Bronchial epithelial cell (primary cell): ENCODE results near the gene ALPL. TPM values are rescaled to one million over a fixed set of nuclear protein-coding genes. Genes with fewer than 3 reads are reported as not detected.

Experiments used
- DNase-seq: peaks from one replicate; pipeline ENCODE4 v3.0.0-alpha.2; 2010; ENCODE audit warnings: low read depth
- FAIRE-seq: peaks from 2 replicates; lab custom pipeline; 2011; peaks lifted over from hg19 to GRCh38; lab: Jason Lieb, UNC
- H3K27me3 ChIP-seq: 2 replicates; pipeline ENCODE4 v1.5.1; 2011; ENCODE audit warnings: low read length; ENCODE audit not compliant: control insufficient read depth, insufficient read depth
- H3K36me3 ChIP-seq: 2 replicates; pipeline ENCODE4 v1.5.1; 2011; ENCODE audit warnings: low read length; ENCODE audit not compliant: control insufficient read depth, insufficient read depth
- H3K4me3 ChIP-seq: 2 replicates; pipeline ENCODE4 v1.5.1; 2011; ENCODE audit warnings: mild to moderate bottlenecking, low read depth, low read length, control low read depth
- CTCF ChIP-seq: IDR thresholded peaks from 2 replicates; pipeline ENCODE4 v1.5.1; 2011; ENCODE audit warnings: mild to moderate bottlenecking, moderate library complexity, low read length, control low read depth, inconsistent platforms; ENCODE audit not compliant: insufficient read depth, severe bottlenecking
- total RNA-seq: library from RNA; depleted of rRNA; stranded (reverse); fragments of >200 nt; gene quantifications from 2 replicates; pipeline ENCODE4 v1.2.1, GENCODE V29; 2014

ALPL gene
- total RNA-seq, 1 donor from 2014 or later, result not detected

- FAIRE-seq (no peak), DNase-seq (no peak)
- Histone ChIP-seq H3K36me3 (no peaks in the 10 kb centered on the region), H3K4me3 (no peak overlapping the region), H3K27me3 (no peaks in the 10 kb centered on the region)
- TF ChIP-seq CTCF, result no peak
Observed at GRCh38 chr1:21524220-21524619, 15.0 kb downstream of the ALPL start.

- no peak for TF ChIP-seq CTCF
Observed at GRCh38 chr1:21524686-21525339, 15.6 kb downstream of the ALPL start.

GRCh38 chr1:21525340-21525717 lies 16.1 kb downstream of the ALPL start:
- FAIRE-seq (no peak), DNase-seq (no peak)
- Histone ChIP-seq H3K27me3 (no peaks in the 10 kb centered on the region), H3K36me3 (no peaks in the 10 kb centered on the region), H3K4me3 (no peak overlapping the region)
- no peak for TF ChIP-seq CTCF

More at GRCh38 chr1:21524686-21525339, 15.6 kb downstream of the ALPL start:
- Histone ChIP-seq H3K4me3 (no peak overlapping the region), H3K27me3 (no peaks in the 10 kb centered on the region), H3K36me3 (no peaks in the 10 kb centered on the region)
- FAIRE-seq (no peak), DNase-seq (no peak)

- H3K27me3 ChIP-seq, result no peaks in the 10 kb centered on the region
- FAIRE-seq, result no peak
- DNase-seq, result no peak
Observed at GRCh38 chr1:21526441-21526840, 17.2 kb downstream of the ALPL start.

GRCh38 chr1:21530368-21531016 lies 21.3 kb downstream of the ALPL start:
- no peak for FAIRE-seq

More at GRCh38 chr1:21526441-21526840, 17.2 kb downstream of the ALPL start:
- Histone ChIP-seq H3K4me3 (no peak overlapping the region), H3K36me3 (no peaks in the 10 kb centered on the region)
- no peak for TF ChIP-seq CTCF

More at GRCh38 chr1:21530368-21531016, 21.3 kb downstream of the ALPL start:
- H3K4me3 ChIP-seq, result no peak overlapping the region
- DNase-seq, result peak; percentile 27
- no peaks in the 10 kb centered on the region for H3K36me3 ChIP-seq
- no peak for TF ChIP-seq CTCF
- no peaks in the 10 kb centered on the region for H3K27me3 ChIP-seq
